Activated T-cell treated with anti-CD3 and anti-CD28 coated beads, Interleukin-2, amount 50 U/mL, for 48 hours (primary cell): Measurements from ENCODE around the gene CANT1.

Experiments used
- DNase-seq, 2 experiments: peaks; one replicate each; pipeline ENCODE4 v3.0.0-alpha.2; 2020

The CANT1 gene

DNA sequence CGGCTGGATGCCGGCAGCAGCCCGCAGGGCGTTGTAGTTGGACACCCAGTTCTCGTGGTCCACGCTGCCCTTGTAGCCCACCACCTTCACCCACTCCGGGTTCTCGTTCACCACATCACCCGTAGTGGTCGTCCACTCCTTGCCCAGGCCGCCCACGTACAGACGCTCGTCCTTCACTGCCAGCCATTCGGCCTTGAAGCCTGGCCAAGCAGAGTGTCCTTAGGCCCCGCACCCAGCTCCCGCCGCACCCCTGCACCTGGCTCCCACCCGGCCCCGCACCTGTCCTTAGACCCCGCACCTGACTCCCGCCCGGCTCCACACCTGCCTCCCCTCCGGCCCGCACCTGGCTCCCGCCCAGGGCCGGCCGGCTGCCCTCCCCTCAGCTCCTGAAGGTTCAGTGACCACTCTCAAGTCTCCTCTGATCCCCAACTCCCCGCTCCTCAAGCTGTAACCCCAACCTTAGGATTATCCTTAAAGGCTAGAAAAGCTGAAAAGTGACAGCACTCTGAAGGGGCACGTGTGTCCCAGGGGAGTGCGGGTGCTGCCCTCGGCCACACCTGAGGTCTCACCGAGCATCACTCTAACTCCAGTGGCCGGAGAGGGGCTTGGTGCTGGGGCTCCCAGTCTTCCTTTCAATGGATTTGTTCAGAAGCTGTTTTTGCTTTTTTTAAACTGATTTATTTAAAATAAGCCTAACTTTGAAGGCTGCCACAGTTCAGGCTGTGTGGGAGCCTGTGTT is 14.4 kb downstream of the CANT1 start:
- peak in 1 of 2 experiments; percentile 10 for DNase-seq

DNA sequence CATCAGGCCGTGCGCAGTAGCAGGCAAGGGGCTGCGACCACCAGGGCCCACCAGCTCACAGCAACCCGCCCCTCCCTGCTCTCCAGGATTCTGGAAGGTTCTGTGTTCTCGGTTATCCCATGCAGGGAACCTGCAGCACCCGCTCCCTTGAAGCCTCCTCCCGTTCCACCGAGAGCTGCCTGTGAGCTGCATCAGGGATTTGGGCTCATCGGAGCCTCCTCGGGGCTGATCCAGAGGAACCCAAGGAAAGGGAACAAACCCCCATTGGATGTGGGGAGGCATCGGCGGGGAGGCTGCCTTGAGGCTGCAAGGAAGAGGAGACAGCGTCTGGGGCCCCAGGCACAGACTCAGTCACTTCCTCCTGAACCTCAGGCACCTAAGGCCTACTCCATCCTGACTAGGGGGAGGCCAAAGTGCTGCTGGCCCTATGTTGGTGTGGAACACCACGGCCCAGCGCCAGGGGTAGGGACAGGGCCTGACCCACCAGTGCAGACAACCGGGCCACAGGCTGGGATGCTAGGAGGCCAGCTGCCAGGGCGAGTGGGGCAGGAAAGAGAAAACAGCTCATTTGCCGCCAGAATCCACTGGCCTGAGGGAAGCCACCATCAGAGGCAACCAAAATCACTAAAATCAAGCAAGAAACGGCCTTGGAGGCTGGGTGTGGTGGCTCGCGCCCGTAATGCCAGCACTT is 15.4 kb downstream of the CANT1 start:
- DNase-seq, result peak in 1 of 2 experiments; percentile 13

DNA sequence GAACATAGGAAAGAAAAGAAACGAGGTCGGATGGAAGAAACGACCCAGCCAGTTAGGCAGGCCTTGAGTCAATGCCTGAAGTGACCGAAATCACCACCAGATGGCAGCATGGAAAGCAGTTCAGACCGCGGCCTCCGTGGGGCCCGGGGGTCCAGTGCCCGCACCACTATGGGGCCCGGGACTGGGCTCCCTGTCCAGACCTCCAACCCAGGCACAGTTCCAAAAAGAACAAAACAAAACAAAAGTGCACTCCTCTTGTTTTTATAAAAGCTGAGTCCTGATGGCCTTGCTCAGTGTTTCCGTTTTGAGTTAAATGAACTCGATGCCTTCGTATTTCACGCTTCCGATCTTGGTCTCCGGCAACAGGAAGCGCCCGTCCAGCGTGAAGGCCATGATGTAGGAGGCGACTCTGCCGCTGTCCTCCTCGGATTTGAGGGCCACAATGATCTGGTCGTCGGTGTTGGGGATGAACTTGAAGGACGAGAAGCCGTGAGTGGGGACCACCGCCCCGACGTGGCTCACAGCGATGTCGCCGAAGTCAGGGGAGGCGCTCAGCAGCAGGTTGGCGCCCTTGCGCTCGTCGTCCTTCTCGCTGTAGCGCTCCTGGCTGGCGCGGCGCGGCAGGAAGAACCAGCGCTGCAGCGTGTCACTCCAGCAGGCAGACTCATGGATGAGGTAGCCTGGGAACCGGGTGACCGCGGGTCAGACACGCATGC is 16.2 kb downstream of the CANT1 start:
- peak; percentile 75 to 76 for DNase-seq

DNA sequence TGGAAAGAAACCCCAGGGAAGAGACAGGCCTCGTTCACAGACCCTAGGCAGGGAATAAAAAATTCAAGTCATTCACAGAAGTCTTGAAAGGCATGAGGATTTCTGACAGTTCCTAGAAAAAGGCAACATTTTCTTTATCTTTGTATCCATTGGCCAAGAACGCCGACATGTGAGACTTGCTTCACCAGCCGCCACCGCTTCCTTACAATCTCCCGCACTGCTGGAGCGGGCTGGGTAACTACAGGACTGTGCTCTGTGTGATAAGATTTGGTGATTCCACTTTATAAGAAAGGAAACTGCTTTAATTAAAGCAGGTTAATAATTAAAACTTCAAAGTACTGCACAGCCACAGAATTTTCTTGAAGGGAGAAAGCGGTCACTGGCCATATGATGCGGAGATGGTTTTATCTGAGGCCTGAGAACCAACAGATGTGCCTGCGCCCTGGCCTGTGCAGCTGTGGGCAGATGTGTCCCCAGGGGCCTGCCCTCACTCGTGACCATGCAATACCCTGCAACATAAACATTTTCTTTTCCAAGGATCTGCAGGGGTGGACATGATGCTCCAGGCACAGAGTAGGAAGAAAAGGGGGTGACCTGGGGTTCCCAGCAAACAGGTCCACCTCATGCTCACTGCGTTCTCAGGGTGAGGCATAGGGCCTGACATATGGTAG is 16.9 kb downstream of the CANT1 start:
- no peak for DNase-seq

DNA sequence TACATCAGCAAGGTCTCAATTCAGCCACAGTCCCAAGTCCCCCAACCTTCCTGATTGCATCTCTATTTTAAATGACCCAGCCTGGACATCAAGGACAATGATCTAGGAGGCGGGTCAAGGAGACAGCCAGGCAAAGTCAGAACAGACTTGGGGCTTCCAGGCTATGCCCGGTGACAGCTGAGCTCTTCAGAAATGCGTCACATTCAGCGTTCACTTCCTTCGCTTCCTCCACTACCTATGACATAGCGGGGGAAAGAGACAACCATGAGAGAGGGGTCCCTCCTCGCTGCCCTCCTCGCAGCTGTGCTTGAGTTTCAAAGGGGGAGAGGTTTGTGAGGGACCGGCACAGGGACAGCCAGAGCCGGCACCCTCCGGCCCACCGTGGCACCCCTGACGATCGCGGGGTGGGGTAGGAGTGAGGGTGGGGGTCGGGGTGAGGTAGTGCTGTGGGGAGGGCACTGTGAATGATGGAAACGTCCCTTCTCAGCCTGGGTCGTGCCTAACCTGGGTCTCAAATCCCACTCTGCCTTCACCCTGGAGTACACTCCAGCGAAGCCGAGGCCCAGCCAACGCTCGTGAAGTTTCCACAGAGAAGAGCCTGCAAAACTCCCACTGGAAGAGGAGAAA is 17.5 kb downstream of the CANT1 start:
- no peak for DNase-seq

DNA sequence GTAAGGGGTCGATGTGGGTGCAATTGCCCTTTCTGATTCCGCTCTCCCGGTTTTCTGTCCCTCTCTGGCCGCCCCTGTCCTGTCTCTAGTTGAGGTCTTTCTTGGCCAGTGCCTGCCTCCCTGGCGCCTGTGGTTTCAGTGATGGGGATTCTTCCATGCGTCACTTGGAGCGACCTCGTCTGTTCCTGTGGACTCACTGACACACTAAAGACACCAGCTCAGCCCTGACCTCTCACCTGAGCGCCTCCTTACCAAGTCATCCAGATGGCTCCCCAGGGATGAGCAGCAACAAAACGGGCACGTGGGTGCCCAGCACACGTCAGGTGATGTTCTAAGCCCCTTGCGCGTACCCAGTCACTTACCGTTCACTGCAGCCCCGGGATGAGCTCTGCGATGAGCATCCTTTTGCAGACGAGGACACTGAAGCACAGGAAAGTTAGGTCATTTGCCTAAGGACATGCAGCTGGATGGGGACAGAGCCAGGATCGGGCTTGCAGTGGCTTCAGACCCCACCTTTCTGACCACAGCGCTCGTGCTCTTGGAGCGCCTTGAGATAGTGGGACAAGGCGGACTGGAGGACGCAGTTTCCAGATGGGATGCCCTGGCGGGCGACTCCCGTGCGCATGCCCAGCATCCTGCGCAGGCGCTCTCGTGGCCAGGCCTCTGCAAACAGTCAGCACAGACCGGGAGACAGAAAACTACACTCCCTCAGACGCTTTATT is 18.4 kb downstream of the CANT1 start:
- DNase-seq, result no peak

DNA sequence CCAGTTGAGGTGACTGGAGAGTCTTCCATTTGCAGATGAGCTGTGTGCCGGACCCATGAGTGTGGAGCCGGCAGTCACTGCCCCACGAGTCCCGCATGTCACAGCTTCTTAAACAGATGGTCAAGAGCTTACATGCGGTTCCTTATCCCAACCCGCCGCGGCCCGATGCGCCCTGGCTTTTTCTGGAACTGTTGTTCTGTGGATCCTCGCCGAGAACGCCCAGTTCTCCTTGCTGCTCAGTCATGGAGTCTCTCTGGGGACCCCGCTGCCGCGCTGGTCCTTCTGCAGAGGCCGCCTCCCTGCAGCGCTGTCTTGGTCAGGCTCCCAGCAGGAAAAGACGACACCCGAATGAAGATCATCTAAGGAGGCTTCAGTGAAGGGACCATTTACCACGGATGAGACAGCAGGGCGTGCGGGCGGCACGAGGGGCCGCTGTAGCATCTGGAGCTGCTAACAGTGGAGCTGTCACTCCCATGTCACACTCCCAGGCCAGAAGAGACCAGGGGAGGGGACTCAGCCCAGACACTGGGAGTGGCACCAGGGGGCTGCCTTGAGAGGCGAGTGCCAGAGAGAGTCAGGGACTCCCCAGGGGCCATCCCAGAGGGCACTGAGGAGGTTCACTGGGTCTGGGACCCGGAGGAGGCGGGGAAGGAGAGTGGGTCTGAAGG is 19.1 kb downstream of the CANT1 start:
- DNase-seq, result no peak

DNA sequence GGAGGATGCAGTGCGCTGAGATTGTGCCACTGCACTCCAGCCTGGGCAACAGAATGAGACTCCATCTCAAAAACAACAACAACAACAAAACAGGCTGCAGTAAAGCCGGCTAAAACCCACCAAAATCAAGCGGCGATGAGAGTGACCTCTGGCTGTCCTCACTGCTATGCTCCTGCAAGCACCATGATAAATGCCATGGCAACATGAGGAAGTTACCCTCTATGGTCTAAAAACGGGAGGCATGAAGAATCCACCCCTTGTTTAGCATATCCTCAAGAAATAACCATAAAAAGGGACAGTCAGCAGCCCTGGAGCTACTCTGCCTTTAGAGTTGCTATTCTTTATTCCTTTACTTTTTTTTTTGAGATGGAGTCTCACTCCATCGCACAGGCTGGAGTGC is 21.4 kb downstream of the CANT1 start:
- no peak for DNase-seq

DNA sequence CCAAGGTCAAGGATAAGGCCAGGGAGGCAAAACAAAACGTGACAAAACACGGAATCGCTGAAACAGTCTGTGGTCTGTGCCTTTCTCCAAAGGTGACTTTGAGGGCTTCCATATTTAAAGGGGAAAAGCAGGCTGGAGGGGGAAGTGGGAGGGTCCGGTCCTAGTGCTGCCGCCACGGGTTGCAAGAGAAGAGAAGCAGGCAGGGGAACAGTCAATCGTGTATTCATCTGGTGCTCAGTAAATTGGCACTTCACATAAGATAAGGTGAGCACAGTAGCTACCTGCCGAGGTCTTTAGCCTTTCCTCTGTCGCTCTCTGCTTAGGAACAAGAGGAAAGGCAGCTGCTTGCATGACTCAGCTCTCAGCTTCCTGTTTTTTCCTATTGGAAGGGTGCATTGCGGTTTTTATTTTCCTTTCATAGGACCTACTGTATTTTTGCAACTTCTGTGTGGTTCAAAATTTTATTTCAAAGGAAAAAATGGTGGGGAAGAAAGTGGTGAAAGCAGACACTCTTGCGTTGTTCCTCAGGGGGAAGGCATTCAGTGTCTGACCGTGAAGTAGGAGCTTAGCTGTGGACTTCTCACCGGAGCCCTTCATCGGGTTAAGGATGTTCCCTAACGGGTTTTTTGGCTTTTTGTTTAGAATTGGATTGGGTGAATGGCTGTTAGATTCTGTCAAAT is 22.8 kb downstream of the CANT1 start:
- DNase-seq, result no peak

DNA sequence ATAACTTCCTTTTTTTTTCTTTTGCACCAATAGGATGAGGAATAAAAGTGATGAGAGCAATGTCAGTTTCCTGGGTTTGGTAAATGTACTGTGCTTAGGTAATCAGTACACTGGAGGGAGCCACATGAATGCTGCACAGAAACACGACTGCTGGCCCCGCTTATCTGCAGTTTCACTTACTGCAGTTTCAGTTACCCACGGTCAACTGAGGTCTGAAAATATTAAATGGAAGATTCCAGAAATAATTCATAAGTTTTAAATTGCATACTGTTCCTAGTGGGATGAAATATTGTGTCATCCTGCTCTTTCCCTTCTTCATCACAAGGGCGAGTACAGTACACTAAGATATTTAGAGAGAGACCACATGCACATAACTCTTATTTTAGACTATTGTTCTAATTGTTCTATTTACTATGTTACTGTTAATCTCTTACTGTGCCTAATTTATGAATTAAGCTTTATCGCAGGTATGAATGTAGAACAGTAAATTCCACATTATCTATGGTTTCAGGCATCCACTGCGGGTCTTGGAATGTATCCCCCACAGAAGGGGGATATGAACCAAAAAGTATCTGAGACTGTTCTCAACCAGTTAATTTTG is 23.4 kb downstream of the CANT1 start:
- no peak for DNase-seq

DNA sequence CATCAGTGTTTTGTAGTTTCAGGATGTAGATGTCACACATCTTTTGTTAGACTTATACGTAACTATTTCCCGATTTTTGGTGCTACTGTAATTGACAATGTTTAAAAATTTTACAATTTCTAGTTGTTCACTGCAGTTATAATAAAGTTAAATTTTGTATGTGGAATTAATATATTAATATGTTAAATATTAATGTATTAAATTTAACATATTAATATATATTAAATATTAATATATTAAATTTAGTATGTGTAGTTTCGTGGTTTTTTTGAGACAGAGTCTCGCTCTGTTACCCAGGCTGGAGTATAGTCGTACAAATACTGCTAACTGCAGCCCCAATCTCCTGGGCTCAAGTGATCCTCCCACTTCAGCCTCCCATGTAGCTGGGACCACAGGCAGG is 24.2 kb downstream of the CANT1 start:
- no peak for DNase-seq

DNA sequence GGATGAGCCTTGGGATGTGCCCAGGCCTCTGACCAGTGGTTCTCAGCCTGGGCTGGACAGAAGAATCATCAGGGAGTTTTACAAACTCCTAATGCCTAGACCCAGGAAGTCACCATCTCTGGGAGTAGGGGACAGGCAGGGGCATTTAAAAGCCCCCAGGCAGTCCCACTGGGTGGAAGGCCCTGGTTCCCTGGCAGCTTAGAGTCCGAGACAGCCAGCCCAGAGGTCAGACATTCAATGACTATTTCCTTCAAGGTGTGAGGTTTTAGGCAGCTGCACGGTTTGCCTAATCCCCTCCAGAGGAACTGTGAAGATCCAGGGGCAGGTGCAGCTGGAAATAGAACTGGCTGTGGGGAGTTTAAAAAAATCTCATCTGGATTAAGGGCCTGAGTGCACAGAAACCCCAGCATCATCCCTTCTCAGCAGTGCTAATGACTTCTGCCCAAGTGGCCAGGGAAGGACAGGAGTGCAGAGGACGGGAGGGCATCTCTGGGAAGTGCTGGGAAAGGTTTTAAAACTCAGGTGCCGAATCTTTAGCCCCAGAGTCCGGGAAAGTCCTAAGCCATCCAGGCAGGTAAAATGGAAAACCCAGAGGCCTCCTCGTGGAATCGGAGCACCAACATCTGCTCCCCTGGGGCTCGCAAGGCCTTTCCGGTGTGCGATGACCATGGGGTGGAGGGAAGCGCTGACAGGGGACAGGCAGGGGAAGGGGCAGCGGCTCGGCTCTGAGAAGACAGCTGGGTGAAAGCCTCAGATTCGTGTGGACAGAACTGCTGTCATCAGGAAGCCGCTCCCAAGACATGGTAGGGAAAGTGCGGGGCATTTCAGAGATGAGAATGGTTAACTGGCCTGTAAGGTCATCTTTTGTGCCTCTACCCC is 28.3 kb downstream of the CANT1 start:
- DNase-seq, result no peak

DNA sequence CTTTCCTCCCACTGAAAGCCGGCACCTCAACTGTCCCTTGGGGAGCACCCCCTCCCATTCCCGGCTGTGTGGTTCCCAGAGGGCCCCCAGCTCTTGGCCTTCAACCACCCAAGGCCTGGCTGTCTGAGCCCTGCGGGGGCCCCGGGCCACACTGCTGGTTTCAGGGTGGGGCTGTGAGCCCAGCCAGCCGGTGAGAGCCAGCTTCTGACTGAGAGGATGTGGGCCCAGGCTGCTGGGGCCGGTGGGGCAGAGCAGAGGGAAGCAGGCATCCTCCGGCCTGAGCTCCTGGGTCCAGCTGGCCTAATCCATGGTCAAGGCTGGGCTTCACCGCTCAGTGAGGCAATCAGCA is 29.0 kb downstream of the CANT1 start:
- no peak for DNase-seq

DNA sequence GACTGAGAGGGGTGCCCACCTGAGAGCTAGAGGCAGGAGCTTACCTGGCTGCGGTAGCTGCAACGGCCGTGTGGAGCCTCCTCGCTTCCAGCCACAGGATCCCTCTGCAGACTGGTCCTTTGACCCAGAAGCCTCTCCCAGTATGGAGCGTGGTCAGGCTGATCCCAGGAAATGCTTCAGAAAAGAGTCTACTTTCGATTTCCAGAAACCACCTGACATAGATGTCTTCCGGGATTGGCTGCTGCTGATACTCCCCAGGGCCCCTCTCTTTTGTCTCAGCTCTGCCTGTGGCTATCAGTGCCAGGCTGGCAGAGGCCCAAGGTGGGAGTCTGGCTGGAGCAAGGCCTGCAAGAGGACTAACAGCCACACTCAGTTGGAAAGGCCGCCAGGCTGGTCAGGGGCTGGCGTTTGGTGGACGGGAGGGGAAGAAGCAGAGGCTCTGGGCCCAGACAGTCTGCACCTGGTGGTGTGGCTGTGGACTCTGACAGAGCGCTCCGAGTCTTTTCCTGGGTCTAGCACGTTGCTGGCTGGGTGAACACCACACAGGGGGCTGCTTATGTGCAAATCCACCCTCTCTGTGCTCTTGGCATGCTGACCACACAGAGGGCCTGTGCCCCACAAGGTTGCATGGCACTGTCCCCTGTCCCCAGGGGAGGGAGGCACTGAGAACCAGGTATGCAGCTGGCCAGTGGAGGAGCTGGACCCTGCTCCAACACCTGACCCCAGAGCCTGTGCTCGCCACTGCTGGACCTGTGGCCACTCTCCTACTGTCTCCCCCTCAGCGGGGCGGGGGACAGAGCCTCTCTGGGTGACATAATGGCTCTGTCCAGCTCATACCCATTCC is 29.6 kb downstream of the CANT1 start, which contains the start of gene LGALS3BP:
TSS of gene LGALS3BP (minus strand) at position 144 of the 844 bp plus-strand sequence. CDS start 2,732 bp downstream, outside the sequence.
- DNase-seq, result peak; percentile 40 to 48

DNA sequence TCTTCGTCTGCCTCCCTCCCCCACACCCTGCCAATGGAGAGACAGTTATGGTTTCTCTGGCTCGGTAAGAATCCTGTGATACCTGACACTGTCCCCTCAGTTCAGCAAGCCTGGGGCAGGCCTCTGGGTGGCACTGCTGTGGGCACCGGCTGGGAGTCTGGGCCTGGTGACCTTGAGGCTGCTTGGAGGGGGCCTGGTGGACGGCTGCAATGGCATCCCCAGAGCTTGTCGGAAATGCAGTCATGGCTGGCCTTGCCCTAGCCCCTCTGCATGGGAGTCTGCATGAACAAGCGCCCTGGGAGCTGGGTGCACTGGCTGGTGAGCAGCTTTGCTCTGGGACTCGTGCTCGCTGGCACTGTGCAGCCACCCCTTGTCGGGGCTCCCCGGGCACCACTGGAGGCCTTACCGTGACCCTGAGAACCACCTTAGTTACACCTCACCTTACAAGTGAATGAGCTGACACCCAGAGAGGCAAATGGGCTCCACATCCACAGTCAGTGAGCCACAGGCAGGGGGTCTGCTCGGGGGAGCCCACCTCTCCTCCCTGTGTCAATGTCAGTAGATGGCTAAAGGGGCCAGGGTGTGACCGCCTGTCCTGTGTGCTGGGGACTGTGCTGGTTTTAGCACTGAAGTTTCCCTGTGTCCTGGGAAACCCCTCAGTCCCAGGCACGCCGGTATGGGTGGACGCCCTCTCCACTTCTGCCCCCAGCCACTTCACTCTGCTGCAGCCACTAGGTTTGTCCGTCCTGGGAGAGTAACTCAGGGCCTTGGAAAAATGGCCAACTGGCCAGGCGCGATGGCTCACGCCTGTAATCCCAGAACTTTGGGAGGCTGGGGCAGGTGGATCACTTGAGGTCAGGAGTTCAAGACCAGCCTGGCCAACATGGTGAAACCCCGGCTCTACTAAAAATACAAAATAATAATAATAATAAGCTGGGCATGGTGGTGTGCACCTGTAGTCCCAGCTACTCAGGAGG is 31.3 kb downstream of the CANT1 start:
- DNase-seq, result no peak

DNA sequence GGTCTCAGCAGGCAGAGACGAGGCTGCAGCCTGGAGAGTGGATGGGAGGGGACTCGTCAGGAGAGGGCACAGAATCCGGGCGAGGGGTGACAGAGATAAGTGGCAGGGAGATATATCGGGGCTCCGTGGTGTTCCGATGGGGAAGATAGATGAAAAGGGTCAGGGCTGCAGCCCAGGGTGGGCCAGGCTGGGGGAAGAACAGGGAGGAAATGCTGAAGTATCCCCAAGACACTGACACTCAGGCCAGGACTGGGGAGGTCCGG is 32.0 kb downstream of the CANT1 start:
- DNase-seq, result no peak

DNA sequence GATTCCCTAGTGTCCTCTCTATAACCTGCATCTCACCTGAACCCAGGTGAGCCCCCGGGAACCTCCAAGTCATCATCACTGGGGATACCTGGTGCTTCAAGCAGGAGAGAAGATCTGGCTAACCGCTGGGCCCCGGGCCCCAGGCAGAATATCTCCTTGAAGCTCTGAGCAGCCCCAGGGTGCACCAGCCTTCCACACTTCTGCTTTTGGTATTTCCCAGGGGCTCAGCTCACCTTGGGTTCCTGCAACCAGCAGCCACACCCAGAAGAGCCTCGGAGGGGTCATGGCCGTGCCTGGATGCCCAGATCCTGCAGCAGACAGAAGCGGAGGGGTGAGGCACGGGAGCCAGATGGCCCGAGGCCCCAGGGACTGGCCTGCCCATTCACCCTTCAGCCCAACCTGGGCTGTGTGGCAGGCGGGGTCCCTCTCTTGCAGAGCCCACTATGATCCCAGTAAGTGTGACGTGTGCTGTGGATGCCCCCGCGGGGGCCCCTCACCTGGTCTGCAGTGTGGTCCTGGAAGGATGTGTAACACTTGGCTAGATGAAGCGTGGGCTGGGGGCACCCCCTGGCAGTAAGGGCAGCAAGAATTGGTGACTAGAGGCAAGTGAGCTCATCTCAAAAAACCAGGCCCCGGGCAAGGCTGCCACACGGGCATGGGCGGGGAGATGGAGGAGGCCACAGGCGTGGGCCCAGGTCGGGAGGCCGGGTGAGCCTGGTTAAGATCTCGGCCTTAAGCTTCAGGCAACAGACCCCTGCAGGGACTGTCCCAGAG is 32.5 kb downstream of the CANT1 start:
- no peak for DNase-seq
